NT2/D1 (cell line): ENCODE data around the gene NBDY.
"Not testable (repeated sequence)": the region's sequence is repeated elsewhere in the genome, so short reads cannot be mapped to it uniquely, and the experiment has no call there.

Experiments
- DNase-seq: peaks from one replicate; pipeline ENCODE4 v3.0.0-alpha.2; 2011; ENCODE audit warnings: low read depth, low spot score
- H3K27me3 ChIP-seq: 2 replicates; pipeline ENCODE4 v1.6.0; 2011; ENCODE audit warnings: mild to moderate bottlenecking; ENCODE audit not compliant: insufficient read length, insufficient read depth
- H3K36me3 ChIP-seq: 2 replicates; pipeline ENCODE4 v1.6.1; 2011; ENCODE audit warnings: mild to moderate bottlenecking, low read length, mixed read lengths; ENCODE audit not compliant: insufficient read depth, insufficient read length
- H3K4me1 ChIP-seq: 2 replicates; pipeline ENCODE4 v1.5.1; 2011; ENCODE audit not compliant: insufficient read depth, insufficient read length
- H3K4me3 ChIP-seq: 2 replicates; pipeline ENCODE4 v1.5.1; 2011; ENCODE audit warnings: low read depth; ENCODE audit not compliant: insufficient read length
- H3K9ac ChIP-seq: 2 replicates; pipeline ENCODE4 v1.6.0; 2011; ENCODE audit warnings: low read depth; ENCODE audit not compliant: insufficient read length
- H3K9me3 ChIP-seq: 2 replicates; pipeline ENCODE4 v1.5.1; 2011; ENCODE audit warnings: mild to moderate bottlenecking, low read length; ENCODE audit not compliant: insufficient read depth
- SUZ12 ChIP-seq: IDR thresholded peaks from 2 replicates; pipeline ENCODE4 v1.6.1; 2011; ENCODE audit not compliant: insufficient read length, insufficient read depth; ENCODE audit errors: extremely low read depth
- YY1 ChIP-seq: IDR thresholded peaks from 2 replicates; pipeline ENCODE4 v1.6.1; 2011; ENCODE audit not compliant: insufficient read length, insufficient read depth
- ZNF274 ChIP-seq: IDR thresholded peaks from 2 replicates; pipeline ENCODE4 v1.6.1; 2011; ENCODE audit warnings: mild to moderate bottlenecking, low read depth, low read length

Gene NBDY

DNA sequence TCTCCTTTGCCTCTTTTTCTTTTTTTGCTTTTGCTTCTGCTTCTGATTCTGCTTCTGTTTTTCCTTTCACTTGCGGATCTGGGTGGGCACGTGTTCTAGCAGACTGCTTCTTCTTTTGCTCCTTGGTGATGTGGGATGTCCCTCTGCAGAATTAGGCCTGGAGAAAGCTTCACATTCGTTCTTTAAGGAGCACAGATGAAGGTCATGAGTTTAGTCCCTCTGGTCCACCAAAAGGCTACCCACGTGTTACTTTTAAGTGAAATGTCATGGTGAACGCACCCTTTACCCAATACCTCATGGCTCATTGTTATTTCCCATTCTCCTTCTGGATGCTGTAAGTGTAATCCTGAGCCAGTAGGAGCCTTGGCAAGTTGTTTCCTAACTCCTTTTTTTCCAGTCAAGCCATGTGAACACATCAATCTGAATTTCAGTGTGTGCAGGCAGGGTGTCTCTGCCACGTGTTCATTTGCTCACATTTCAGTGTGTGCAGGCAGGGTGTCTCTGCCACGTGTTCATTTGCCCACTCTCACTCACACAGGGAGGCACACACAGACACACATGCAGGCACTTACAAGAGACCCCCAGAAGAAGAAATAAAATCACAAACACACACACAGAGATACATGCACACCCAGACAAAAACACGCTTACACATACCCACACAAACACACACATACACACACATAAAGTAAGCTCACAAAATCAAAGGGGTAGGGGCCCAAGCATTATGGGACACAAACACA is 36.9 kb downstream of the NBDY start:
- DNase-seq: no peak
- Histone ChIP-seq H3K36me3 (peaks cover 31% of the 10 kb centered on the region), H3K9ac (no peak overlapping the region), H3K9me3 (no peaks in the 10 kb centered on the region), H3K4me1 (peaks cover 9% of the 10 kb centered on the region), H3K27me3 (no peaks in the 10 kb centered on the region), H3K4me3 (no peak overlapping the region)
- no peak for TF ChIP-seq YY1
- TF ChIP-seq SUZ12: no peak
- TF ChIP-seq ZNF274: no peak

DNA sequence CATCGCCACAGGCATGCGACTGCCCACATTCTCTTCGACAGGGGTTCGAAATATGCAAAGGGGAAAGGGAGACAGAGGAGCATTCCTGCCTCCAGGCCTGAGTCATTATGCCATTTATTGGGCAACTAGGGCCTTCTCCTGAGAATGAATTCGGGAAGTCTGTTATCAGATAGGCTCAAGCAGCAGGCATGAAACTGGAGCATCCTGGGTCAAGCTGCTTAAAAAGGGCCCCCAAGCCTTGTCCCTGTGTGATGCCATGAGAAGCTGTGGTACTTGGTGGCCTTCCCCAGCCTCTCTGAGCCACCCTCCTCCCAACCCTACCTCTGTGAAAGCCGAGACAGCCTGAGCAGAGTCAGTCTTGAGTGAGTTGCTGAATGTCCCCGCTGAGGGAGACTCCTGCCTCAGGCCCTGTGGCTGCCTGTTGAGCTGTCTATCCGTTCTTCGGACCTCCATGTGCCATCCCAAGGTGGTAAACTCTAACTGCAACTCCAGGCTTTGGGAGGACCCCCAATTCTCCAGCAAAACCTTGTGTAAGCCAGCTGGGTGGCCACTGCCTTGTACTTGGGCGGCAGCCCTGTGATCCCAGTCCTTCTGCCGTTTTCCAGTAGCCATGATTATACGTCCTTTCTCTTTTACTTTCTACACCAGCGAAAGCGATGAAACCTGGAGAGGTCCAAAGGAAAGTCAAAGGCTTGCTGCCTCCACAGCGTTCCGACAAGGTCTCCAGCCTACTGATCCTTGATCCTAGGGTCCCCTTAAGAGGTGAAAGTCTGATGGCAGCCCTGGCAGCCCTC is 37.7 kb downstream of the NBDY start:
- Histone ChIP-seq H3K27me3 (no peaks in the 10 kb centered on the region), H3K9me3 (no peaks in the 10 kb centered on the region), H3K36me3 (peaks cover 31% of the 10 kb centered on the region), H3K4me1 (peaks cover 9% of the 10 kb centered on the region), H3K9ac (no peak overlapping the region), H3K4me3 (no peak overlapping the region)
- TF ChIP-seq ZNF274: no peak
- no peak for TF ChIP-seq YY1
- TF ChIP-seq SUZ12: no peak
- no peak for DNase-seq

DNA sequence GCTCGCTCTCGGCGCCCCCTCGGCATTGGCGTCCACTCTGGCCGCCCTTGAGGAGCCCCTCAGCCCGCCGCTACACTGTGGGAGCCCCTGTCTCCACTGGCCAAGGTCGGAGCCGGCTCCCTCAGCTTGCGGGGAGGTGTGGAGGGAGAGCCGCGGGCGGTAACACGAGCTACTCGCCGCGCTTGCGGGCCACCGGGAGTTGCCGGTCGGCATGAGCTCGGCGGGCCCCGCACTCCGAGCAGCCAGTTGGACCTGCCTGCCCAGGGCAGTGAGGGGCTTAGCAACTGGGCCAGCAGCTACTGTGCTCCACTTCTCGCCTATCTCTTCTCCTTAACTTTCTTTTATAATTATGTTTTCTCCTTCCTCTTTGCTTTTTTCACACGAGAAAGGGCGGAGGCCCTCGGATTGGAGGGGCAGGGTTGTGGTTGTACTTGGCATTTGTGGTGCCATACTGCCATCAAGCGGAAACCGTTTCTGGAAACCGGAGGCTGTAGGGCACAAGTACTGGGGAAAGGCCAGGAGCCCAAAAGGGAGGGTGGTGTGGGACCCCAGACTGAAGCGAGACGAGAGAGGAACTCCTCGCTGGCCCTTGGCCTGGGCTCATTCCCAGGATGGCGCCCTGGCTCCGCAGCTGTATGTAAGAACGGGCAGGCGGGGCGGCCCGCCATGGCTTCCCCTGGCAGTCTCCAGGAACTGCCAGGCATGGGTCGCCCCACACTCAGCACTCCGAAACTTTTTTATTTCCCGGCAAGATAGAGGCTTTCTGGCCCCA is 38.5 kb downstream of the NBDY start:
- peaks cover 25% of the 10 kb centered on the region for H3K36me3 ChIP-seq
- H3K9me3 ChIP-seq, H3K27me3 ChIP-seq, H3K9ac ChIP-seq, H3K4me3 ChIP-seq, DNase-seq, H3K4me1 ChIP-seq: not testable (repeated sequence)

DNA sequence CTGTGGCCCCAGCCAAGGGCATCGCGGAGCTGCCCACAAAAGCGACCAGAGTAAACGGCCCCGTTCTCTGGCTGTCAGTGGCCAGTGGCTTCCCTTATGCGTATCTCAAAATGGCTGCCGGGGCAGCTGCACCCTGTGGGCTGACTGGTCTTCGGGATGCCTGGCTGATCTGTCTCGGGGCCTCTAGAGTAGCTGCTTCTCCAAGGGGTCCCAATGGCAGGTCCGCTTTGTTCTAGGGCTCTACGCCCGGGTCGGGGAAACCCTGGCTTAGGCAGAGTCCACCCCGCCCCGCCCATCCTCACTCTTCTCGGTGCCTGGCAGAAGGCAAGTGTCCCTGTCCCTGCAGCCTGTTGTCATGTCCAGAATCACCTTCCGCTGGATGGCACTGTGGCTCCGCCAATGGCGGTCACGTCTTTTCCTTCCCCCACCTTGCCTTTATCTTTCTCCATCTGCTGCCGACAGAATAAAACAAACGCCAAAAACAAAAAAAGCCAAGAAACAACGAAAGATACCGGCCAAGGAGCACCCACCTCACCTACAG is 39.1 kb downstream of the NBDY start:
- DNase-seq, H3K4me3 ChIP-seq, H3K9ac ChIP-seq, H3K9me3 ChIP-seq, H3K27me3 ChIP-seq, H3K4me1 ChIP-seq: not testable (repeated sequence)
- H3K36me3 ChIP-seq: peaks cover 19% of the 10 kb centered on the region

DNA sequence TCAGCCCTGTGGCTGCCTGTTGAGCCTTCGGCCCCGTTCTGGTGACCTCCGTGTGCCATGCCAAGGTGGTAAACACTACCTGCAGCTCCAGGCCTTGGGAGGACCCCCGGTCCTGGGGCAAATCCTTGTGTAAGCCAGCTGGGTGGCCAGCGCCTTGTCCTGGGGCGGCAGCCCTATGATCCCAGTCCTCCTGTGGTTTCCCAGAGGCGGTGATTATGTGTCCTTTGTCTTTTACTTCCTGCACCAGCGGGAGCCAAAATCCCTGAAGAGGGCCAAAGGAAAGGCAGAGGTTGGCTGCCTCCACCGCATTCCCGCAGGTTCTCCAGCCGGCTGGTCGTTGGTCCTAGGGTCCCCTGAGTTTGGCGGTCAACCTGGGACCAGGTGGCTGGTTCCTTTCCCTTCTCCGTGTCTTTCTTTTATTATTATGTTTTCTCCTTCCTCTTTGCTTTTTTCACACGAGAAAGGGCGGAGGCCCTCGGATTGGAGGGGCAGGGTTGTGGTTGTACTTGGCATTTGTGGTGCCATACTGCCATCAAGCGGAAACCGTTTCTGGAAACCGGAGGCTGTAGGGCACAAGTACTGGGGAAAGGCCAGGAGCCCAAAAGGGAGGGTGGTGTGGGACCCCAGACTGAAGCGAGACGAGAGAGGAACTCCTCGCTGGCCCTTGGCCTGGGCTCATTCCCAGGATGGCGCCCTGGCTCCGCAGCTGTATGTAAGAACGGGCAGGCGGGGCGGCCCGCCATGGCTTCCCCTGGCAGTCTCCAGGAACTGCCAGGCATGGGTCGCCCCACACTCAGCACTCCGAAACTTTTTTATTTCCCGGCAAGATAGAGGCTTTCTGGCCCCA is 43.9 kb downstream of the NBDY start:
- not testable (repeated sequence) for H3K9me3 ChIP-seq, H3K27me3 ChIP-seq, H3K36me3 ChIP-seq, H3K4me3 ChIP-seq, DNase-seq, H3K9ac ChIP-seq, H3K4me1 ChIP-seq

DNA sequence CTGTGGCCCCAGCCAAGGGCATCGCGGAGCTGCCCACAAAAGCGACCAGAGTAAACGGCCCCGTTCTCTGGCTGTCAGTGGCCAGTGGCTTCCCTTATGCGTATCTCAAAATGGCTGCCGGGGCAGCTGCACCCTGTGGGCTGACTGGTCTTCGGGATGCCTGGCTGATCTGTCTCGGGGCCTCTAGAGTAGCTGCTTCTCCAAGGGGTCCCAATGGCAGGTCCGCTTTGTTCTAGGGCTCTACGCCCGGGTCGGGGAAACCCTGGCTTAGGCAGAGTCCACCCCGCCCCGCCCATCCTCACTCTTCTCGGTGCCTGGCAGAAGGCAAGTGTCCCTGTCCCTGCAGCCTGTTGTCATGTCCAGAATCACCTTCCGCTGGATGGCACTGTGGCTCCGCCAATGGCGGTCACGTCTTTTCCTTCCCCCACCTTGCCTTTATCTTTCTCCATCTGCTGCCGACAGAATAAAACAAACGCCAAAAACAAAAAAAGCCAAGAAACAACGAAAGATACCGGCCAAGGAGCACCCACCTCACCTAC is 44.5 kb downstream of the NBDY start:
- not testable (repeated sequence) for H3K9ac ChIP-seq, H3K27me3 ChIP-seq, H3K9me3 ChIP-seq, H3K4me1 ChIP-seq, H3K4me3 ChIP-seq, DNase-seq, H3K36me3 ChIP-seq

DNA sequence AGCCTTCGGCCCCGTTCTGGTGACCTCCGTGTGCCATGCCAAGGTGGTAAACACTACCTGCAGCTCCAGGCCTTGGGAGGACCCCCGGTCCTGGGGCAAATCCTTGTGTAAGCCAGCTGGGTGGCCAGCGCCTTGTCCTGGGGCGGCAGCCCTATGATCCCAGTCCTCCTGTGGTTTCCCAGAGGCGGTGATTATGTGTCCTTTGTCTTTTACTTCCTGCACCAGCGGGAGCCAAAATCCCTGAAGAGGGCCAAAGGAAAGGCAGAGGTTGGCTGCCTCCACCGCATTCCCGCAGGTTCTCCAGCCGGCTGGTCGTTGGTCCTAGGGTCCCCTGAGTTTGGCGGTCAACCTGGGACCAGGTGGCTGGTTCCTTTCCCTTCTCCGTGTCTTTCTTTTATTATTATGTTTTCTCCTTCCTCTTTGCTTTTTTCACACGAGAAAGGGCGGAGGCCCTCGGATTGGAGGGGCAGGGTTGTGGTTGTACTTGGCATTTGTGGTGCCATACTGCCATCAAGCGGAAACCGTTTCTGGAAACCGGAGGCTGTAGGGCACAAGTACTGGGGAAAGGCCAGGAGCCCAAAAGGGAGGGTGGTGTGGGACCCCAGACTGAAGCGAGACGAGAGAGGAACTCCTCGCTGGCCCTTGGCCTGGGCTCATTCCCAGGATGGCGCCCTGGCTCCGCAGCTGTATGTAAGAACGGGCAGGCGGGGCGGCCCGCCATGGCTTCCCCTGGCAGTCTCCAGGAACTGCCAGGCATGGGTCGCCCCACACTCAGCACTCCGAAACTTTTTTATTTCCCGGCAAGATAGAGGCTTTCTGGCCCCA is 49.3 kb downstream of the NBDY start:
- DNase-seq, H3K9me3 ChIP-seq, H3K36me3 ChIP-seq, H3K4me1 ChIP-seq, H3K27me3 ChIP-seq, H3K9ac ChIP-seq, H3K4me3 ChIP-seq: not testable (repeated sequence)

DNA sequence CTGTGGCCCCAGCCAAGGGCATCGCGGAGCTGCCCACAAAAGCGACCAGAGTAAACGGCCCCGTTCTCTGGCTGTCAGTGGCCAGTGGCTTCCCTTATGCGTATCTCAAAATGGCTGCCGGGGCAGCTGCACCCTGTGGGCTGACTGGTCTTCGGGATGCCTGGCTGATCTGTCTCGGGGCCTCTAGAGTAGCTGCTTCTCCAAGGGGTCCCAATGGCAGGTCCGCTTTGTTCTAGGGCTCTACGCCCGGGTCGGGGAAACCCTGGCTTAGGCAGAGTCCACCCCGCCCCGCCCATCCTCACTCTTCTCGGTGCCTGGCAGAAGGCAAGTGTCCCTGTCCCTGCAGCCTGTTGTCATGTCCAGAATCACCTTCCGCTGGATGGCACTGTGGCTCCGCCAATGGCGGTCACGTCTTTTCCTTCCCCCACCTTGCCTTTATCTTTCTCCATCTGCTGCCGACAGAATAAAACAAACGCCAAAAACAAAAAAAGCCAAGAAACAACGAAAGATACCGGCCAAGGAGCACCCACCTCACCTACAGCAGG is 50.0 kb downstream of the NBDY start:
- not testable (repeated sequence) for H3K4me3 ChIP-seq, H3K4me1 ChIP-seq, DNase-seq, H3K27me3 ChIP-seq, H3K9ac ChIP-seq, H3K9me3 ChIP-seq
- peaks cover 15% of the 10 kb centered on the region for H3K36me3 ChIP-seq
